CD4-positive, CD25-positive, alpha-beta regulatory T cell (primary cell): ENCODE data around the gene RGS12. TPM values are rescaled to one million over a fixed set of nuclear protein-coding genes. Genes with fewer than 3 reads are reported as not detected.

Source experiments
- ATAC-seq, 2 donors: fragments of 150-1000 bp; cut with Tn5 transposase; one replicate each; pipeline ENCODE4 v1.10.0; 2021; ENCODE audit warnings: low read depth in 2 of 2, moderate number of reproducible peaks in 2 of 2, moderate library complexity in 1 of 2
- DNase-seq, 3 donors: peaks; one replicate each; pipeline versions ENCODE4 v3.0.0 to v3.0.0-alpha.2; 2012 to 2022; ENCODE audit warnings: mixed read lengths in 1 of 3
- H3K27ac ChIP-seq: one replicate; pipeline ENCODE4 v1.7.0; 2013; ENCODE audit warnings: mild to moderate bottlenecking, low read length; ENCODE audit not compliant: insufficient read depth, poor library complexity, severe bottlenecking
- H3K27me3 ChIP-seq: one replicate; pipeline ENCODE4 v1.7.0; 2013; ENCODE audit warnings: low read length; ENCODE audit not compliant: control insufficient read depth, insufficient read depth
- H3K36me3 ChIP-seq: one replicate; pipeline ENCODE4 v1.7.0; 2013; ENCODE audit warnings: mild to moderate bottlenecking, low read length, moderate library complexity; ENCODE audit not compliant: control insufficient read depth, insufficient read depth
- H3K4me1 ChIP-seq: 2 replicates; pipeline ENCODE4 v1.7.0; 2013; ENCODE audit warnings: mild to moderate bottlenecking, low read length; ENCODE audit not compliant: insufficient read depth, control insufficient read depth, poor library complexity, severe bottlenecking
- H3K4me3 ChIP-seq: one replicate; pipeline ENCODE4 v1.7.0; 2013; ENCODE audit warnings: low read depth, mild to moderate bottlenecking, low read length, moderate library complexity
- H3K9me3 ChIP-seq, 2 experiments: 1 replicate in 1 of 2; 2 replicates in 1 of 2; pipeline ENCODE4 v1.7.0; 2013; ENCODE audit warnings: low read length in 2 of 2, mild to moderate bottlenecking in 1 of 2, moderate library complexity in 1 of 2; ENCODE audit not compliant: control insufficient read depth in 2 of 2
- H3K27ac Mint-ChIP-seq, 3 donors: one replicate each; pipeline ENCODE4 v1.8.0; 2020 to 2022; ENCODE audit warnings: mild to moderate bottlenecking in 3 of 3, mixed read lengths in 3 of 3, moderate library complexity in 2 of 3
- H3K27me3 Mint-ChIP-seq: one replicate; pipeline ENCODE4 v1.8.0; 2022; ENCODE audit warnings: mild to moderate bottlenecking, mixed read lengths
- H3K36me3 Mint-ChIP-seq: one replicate; pipeline ENCODE4 v1.8.0; 2020; ENCODE audit warnings: mixed read lengths
- H3K4me1 Mint-ChIP-seq, 4 donors: one replicate each; pipeline ENCODE4 v1.8.0; 2020 to 2022; ENCODE audit warnings: mixed read lengths in 4 of 4, mild to moderate bottlenecking in 1 of 4
- H3K4me3 Mint-ChIP-seq, 4 donors: one replicate each; pipeline ENCODE4 v1.8.0; 2020 to 2022; ENCODE audit warnings: mild to moderate bottlenecking in 4 of 4, mixed read lengths in 4 of 4, moderate library complexity in 3 of 4
- H3K9me3 Mint-ChIP-seq, 7 donors: one replicate each; pipeline ENCODE4 v1.8.0; 2020 to 2022; ENCODE audit warnings: mixed read lengths in 7 of 7, mild to moderate bottlenecking in 3 of 7, moderate library complexity in 2 of 7
- polyA plus RNA-seq, 4 donors: library from polyadenylated mRNA; unstranded; fragments of 300-500 nt; fragmentation: Illumina TruSeq; gene quantifications; one replicate each; pipeline ENCODE4 v1.2.3, GENCODE V29; 2021
- total RNA-seq: library from RNA; stranded (reverse); gene quantifications from one replicate; pipeline ENCODE4 v1.2.3, GENCODE V29; 2022

The RGS12 gene
- total and polyA plus RNA-seq, 5 donors from 2014 or later, result 3.7 to 27.6 (median 6.6) TPM

GRCh38 chr4:3315566-3315965, 22.7 kb downstream of the RGS12 start:
- no peaks in the 10 kb centered on the region for H3K9me3 ChIP-seq
- H3K27me3 ChIP-seq, result no peaks in the 10 kb centered on the region
- DNase-seq, result no peak
- no peak for ATAC-seq
- no peaks in the 10 kb centered on the region for H3K9me3 Mint-ChIP-seq
- peaks cover 14% of the 10 kb centered on the region for H3K36me3 Mint-ChIP-seq
- H3K27ac ChIP-seq, result no peak overlapping the region
- no peak overlapping the region for H3K4me3 Mint-ChIP-seq
- no peak overlapping the region for H3K4me3 ChIP-seq
- peaks cover 7% of the 10 kb centered on the region for H3K36me3 ChIP-seq
- H3K27me3 Mint-ChIP-seq, result no peaks in the 10 kb centered on the region
- H3K4me1 Mint-ChIP-seq, result peaks cover 0 to 23% (median 0%) of the 10 kb centered on the region in 4 donors
- H3K4me1 ChIP-seq, result no peaks in the 10 kb centered on the region
- H3K27ac Mint-ChIP-seq, result peak overlapping the region in 1 of 3 donors; percentile 40

DNA sequence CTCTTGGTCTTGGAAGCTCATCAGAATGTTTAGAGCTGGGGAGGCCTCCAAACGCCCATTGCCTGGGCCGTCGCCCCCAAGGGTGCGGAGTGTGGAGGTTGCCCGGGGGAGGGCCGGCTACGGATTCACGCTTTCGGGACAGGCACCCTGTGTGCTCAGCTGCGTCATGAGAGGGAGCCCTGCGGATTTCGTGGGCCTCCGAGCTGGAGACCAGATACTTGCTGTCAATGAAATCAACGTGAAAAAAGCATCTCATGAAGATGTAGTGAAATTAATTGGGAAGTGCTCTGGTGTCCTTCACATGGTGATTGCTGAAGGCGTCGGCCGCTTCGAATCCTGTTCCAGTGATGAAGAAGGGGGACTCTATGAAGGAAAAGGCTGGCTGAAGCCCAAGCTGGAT, 23.3 kb downstream of the RGS12 start:
- Mint-ChIP-seq H3K27ac (peak overlapping the region in 1 of 3 donors; percentile 93), H3K36me3 (peaks cover 14% of the 10 kb centered on the region), H3K4me1 (peaks cover 0 to 19% (median 0%) of the 10 kb centered on the region in 4 donors), H3K9me3 (no peaks in the 10 kb centered on the region), H3K27me3 (no peaks in the 10 kb centered on the region), H3K4me3 (no peak overlapping the region)
- Histone ChIP-seq H3K36me3 (peaks cover 7% of the 10 kb centered on the region), H3K9me3 (no peaks in the 10 kb centered on the region), H3K27ac (no peak overlapping the region), H3K4me3 (no peak overlapping the region), H3K4me1 (no peaks in the 10 kb centered on the region), H3K27me3 (no peaks in the 10 kb centered on the region)
- DNase-seq (no peak), ATAC-seq (no peak)

DNA sequence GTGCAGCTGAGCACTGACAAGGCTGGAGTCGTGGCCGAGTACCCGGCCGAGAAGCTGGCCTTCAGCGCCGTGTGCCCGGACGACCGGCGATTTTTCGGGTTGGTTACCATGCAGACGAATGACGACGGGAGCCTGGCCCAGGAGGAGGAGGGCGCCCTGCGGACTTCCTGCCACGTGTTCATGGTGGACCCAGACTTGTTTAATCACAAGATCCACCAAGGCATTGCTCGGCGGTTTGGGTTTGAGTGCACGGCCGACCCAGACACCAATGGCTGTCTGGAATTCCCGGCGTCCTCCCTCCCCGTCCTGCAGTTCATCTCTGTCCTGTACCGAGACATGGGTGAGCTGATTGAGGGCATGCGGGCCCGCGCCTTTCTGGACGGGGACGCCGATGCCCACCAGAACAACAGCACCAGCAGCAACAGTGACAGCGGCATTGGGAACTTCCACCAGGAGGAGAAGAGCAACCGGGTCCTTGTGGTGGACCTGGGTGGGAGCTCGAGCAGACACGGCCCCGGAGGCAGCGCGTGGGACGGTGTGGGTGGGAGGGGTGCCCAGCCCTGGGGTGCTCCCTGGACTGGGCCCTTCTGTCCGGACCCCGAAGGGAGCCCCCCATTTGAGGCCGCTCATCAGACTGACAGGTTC, 24.3 kb downstream of the RGS12 start:
- Mint-ChIP-seq H3K4me3 (no peak overlapping the region), H3K9me3 (no peaks in the 10 kb centered on the region), H3K27me3 (no peaks in the 10 kb centered on the region), H3K36me3 (peaks cover 14% of the 10 kb centered on the region), H3K27ac (no peak overlapping the region), H3K4me1 (peaks cover 0 to 15% (median 0%) of the 10 kb centered on the region in 4 donors)
- DNase-seq (no peak), ATAC-seq (no peak)
- Histone ChIP-seq H3K9me3 (no peaks in the 10 kb centered on the region), H3K27ac (no peak overlapping the region), H3K4me1 (no peaks in the 10 kb centered on the region), H3K27me3 (no peaks in the 10 kb centered on the region), H3K4me3 (no peak overlapping the region), H3K36me3 (peaks cover 7% of the 10 kb centered on the region)

GRCh38 chr4:3317656-3318211, 24.9 kb downstream of the RGS12 start:
- Histone ChIP-seq H3K36me3 (peaks cover 7% of the 10 kb centered on the region), H3K4me1 (no peaks in the 10 kb centered on the region), H3K27ac (no peak overlapping the region), H3K27me3 (no peaks in the 10 kb centered on the region), H3K9me3 (no peaks in the 10 kb centered on the region), H3K4me3 (no peak overlapping the region)
- ATAC-seq, result no peak
- H3K4me3 Mint-ChIP-seq, result no peak overlapping the region
- H3K4me1 Mint-ChIP-seq, result peaks cover 0 to 16% (median 0%) of the 10 kb centered on the region in 4 donors
- H3K9me3 Mint-ChIP-seq, result no peaks in the 10 kb centered on the region
- H3K27ac Mint-ChIP-seq, result no peak overlapping the region
- H3K36me3 Mint-ChIP-seq, result peaks cover 15% of the 10 kb centered on the region
- H3K27me3 Mint-ChIP-seq, result no peaks in the 10 kb centered on the region
- DNase-seq, result no peak

GRCh38 chr4:3318561-3319021, 25.8 kb downstream of the RGS12 start:
- Mint-ChIP-seq H3K27ac (peak overlapping the region in 2 of 3 donors; percentile 61 to 75), H3K4me3 (no peak overlapping the region), H3K36me3 (peaks cover 24% of the 10 kb centered on the region), H3K9me3 (peaks cover 0 to under 1% (median 0%) of the 10 kb centered on the region in 7 donors), H3K4me1 (peaks cover 0 to 17% (median 3%) of the 10 kb centered on the region in 4 donors), H3K27me3 (no peaks in the 10 kb centered on the region)
- no peaks in the 10 kb centered on the region for H3K4me1 ChIP-seq
- H3K27ac ChIP-seq, result no peak overlapping the region
- H3K27me3 ChIP-seq, result no peaks in the 10 kb centered on the region
- no peak for DNase-seq
- no peak for ATAC-seq
- H3K36me3 ChIP-seq, result peaks cover 9% of the 10 kb centered on the region
- no peak overlapping the region for H3K4me3 ChIP-seq
- H3K9me3 ChIP-seq, result no peaks in the 10 kb centered on the region

- H3K9me3 Mint-ChIP-seq, result peaks cover 0 to 4% (median 0%) of the 10 kb centered on the region in 7 donors
- H3K4me1 Mint-ChIP-seq, result peaks cover 0 to 20% (median 4%) of the 10 kb centered on the region in 4 donors
- no peak for ATAC-seq
- Histone ChIP-seq H3K27me3 (no peaks in the 10 kb centered on the region), H3K9me3 (no peaks in the 10 kb centered on the region), H3K36me3 (peaks cover 9% of the 10 kb centered on the region), H3K27ac (no peak overlapping the region), H3K4me1 (no peaks in the 10 kb centered on the region), H3K4me3 (no peak overlapping the region)
- peaks cover 25% of the 10 kb centered on the region for H3K36me3 Mint-ChIP-seq
- H3K27ac Mint-ChIP-seq, result peak overlapping the region in 2 of 3 donors; percentile 25 to 58
- DNase-seq, result no peak
- H3K4me3 Mint-ChIP-seq, result no peak overlapping the region
- H3K27me3 Mint-ChIP-seq, result no peaks in the 10 kb centered on the region
These were observed 27.7 kb downstream of the RGS12 start for GRCh38 chr4:3320361-3321023.

DNA sequence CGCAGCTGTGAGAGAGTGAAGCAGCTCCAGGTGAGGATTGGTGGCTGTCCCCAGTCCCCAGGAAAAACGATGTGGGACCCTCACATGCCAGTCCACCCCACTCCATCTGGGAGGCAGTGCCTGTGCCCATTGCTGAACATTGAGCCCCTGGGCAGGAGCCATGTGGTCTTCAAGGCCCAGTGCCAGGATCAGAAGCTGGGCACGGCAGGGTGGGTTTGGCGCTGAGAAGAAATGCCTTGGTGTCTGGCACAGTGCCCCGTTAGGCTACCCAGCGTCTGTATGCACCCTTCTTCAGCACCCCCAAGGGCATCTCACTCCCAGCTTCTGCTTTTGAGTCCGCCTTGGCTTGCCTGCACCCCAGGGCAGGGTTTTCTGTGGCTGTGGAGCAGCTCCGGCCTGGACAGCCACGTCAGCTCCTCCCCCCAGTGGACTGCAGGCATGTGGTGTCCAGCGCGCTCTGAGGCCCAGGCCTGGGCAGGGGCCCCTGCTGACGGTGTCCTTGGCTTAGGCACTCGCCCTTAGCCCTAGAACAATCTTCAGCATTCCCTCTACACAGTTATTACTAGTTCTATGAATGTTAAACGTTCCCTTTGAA, 28.6 kb downstream of the RGS12 start:
- no peak overlapping the region for H3K27ac ChIP-seq
- peaks cover 0 to 4% (median 0%) of the 10 kb centered on the region in 7 donors for H3K9me3 Mint-ChIP-seq
- no peak overlapping the region for H3K4me3 ChIP-seq
- H3K4me3 Mint-ChIP-seq, result no peak overlapping the region
- no peak overlapping the region for H3K27ac Mint-ChIP-seq
- peaks cover 9% of the 10 kb centered on the region for H3K36me3 ChIP-seq
- no peaks in the 10 kb centered on the region for H3K27me3 Mint-ChIP-seq
- DNase-seq, result no peak
- no peak for ATAC-seq
- H3K27me3 ChIP-seq, result no peaks in the 10 kb centered on the region
- H3K36me3 Mint-ChIP-seq, result peaks cover 17% of the 10 kb centered on the region
- no peaks in the 10 kb centered on the region for H3K9me3 ChIP-seq
- no peaks in the 10 kb centered on the region for H3K4me1 ChIP-seq
- peaks cover 0 to 20% (median 5%) of the 10 kb centered on the region in 4 donors for H3K4me1 Mint-ChIP-seq
